H4 (cell line): Measurements from ENCODE around the gene LMF1. TPM values are rescaled to one million over a fixed set of nuclear protein-coding genes. Genes with fewer than 3 reads are reported as not detected.
A peak's percentile ranks its signal among the peaks of the same experiment; 100 is the strongest.

ENCODE experiments used
- DNase-seq: peaks from one replicate; pipeline ENCODE4 v3.0.0-alpha.2; 2015; ENCODE audit warnings: low spot score
- total RNA-seq: library from RNA; depleted of rRNA; stranded (reverse); fragments of >200 nt; shearing (Covaris generic); gene quantifications from 2 replicates; pipeline ENCODE4 v1.2.3, GENCODE V29; 2014

LMF1 gene
- total RNA-seq, 1 experiment from 2014 or later: 31.1 TPM

- no peak for DNase-seq
Measured at GRCh38 chr16:929227-930073, 41.3 kb downstream of the LMF1 start.

DNA sequence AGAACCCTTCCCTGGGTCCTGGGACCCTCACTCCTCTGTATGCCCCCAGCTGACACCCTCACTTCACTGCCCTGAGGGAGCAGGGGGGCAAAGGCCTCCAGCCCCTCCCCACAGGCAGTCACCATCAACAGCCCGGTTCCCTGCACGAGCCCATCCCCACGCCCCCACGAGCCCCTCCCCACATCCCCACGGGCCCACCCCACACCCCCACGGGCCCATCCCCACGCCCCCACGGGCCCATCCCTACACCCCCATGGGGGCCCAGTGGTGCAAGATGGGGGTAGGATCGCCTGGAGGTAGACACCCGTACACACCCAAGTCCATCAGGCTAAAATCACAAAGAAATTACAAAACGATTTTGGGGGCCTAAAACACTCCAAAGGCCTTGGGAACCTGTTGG lies 42.3 kb downstream of the LMF1 start:
- DNase-seq: no peak

- DNase-seq: no peak
Measured at GRCh38 chr16:927931-928330, 42.9 kb downstream of the LMF1 start.

DNA sequence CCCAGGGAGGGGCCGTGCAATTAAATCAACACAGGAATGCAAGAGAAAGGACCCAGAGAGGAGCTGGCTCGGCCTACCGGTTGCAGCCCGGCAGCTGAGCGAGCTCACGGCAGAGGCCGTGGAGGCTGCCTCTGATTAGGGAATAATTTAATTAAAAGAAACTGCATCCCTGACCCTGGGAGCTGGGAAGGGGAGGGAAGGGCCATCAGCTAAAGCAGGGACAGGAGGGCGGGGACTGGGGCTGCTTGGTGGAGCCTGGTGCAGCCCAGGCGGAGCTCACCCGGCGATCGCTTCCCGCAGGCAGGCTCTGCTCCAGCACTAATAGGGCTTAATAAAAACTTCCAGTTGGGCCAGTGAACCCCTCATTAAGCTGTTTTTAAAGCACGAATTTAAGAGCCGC lies 43.4 kb downstream of the LMF1 start:
- DNase-seq: no peak

GRCh38 chr16:926715-927114 lies 44.1 kb downstream of the LMF1 start:
- no peak for DNase-seq

GRCh38 chr16:924806-925205 lies 46.0 kb downstream of the LMF1 start:
- DNase-seq: no peak

DNA sequence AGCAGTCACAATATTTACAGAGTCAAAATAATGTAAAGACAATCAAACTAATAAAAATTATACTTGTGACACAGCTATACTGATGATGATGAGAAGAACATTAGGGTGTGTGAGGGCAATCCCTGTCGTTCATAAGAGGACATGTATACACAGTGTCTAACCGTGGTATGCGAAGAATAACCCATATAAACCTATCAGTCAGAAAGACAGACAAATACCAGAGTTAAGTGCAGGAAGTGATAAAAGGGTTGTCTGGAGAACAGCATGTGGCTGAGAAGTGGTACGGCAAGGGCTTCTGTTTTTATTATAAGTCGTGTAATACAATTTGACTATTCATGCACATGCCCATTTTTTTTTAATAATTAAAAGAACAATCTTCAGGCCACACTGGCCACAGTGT lies 46.7 kb downstream of the LMF1 start:
- no peak for DNase-seq

GRCh38 chr16:923184-923583 lies 47.6 kb downstream of the LMF1 start:
- DNase-seq: no peak

GRCh38 chr16:922051-922450 lies 48.7 kb downstream of the LMF1 start:
- no peak for DNase-seq

DNA sequence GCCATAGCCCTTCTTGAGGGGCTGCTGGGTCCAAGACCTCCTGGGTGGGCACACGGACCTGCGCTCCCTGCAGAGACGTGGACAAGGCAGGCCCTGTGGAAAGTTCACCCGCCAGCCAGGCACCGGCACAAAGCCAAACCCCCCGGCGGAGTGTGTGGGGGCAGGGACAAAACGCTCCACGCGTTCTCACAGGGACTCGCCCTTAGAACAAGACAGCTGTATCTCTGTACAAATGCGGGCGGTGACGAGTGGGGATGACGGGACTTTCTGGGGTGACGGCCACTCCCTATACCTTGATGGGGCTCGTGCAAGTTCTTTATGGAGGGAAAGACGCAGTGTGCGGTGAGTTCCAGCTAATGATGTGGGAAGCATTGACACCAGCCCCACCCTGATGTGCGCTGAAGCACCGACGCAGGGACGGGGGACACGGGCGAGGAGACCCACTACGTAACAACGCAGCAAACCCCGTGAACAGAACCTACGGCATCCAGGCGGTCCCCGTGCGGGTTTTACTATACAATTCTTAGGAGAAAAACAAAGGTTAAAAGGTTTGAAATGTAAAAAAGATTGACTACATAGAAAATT lies 49.4 kb downstream of the LMF1 start:
- DNase-seq: no peak

DNA sequence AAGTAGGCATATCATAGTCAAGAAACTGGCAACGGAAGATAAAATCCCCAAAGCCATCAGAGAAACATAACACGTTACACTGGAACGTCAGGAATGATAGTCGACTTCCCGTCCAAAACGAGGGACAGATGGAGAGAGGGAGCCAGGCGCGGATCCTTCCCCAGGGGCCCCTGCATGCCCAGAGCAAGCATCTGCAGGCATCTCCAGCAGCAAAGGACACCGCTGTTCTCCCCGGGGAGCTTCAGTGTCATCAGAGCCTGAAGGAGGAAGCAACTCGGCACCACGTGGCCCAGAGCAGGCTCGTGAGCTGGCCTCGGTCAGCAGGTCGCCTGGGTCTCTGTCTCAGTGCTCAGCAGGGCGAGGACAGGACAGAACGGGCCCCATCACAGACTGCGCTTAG lies 50.1 kb downstream of the LMF1 start:
- DNase-seq: no peak

DNA sequence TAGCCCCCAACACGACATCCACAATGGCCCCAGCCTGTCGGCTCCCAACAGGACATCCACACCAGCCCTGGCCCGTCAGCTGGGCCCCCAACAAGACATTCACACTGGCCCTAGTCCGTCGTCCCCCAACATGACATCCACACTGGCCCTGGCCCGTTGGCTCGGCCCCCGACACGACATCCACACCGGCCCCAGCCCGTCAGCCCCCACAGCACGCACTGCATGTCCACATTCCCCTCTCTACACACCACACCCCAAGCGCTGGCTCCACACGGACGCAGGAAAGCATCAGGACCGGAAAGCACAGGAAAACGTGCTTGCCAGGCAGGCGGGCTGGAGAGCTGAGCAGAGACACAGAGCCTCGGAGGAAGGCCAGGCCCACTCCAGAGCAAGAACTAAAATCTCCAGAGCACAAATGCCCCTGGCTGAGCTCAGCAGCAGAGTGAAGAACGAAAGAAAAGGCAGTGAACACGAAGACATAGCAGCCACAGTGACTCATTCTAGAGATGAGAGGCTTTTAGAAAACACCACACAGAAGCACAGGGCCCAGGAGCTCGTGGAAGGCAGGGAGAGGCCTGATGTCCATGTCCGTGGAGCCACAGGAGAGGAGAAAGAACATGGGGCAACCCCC lies 50.6 kb downstream of the LMF1 start:
- no peak for DNase-seq

GRCh38 chr16:919658-920050 lies 51.1 kb downstream of the LMF1 start:
- DNase-seq: no peak

DNA sequence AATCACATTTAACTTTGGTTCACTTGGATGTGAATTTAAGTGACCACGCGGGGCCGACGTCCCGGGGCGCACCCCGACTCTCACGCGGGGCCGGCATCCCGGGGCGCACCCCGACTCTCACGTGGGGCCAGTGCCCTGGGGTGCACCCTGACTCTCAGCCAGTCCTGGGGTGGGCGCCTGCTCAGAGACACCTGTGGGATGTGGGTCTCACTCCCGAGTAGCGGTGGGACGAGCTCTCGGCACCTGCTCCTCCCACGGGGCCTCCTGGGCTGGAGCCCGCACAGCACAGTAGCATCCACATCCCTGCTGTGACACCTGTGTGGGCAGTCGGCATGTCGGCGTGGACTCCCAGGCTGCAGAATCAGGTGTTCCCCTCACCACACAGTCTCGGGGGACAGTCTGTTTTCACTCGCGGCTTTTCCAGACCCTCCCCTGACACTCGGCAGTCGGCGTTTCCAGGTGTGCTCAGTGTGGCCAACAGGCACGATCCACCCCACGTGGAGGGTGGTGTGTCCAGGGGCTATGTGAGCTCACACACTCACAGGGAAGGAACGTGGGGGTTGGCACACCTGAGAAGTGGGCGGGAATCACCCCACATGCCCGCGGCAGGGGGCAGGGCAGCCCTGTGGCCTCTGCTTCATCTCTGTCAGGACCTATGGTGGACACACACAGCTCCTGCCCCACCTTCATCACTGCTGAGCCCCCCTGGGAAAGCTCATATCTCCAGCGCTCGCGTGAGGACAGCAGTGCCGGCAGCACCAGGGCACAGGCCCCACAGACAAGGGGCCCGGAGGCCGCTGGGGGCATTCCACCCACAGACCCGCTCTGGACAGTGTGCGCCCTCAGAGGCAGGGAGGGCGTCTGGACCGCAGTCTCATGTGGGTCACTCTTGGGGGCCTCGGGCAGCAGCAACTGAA lies 51.8 kb downstream of the LMF1 start:
- no peak for DNase-seq

GRCh38 chr16:918068-918467 lies 52.7 kb downstream of the LMF1 start:
- DNase-seq: no peak

- DNase-seq: no peak
Measured at GRCh38 chr16:917591-918061, 53.2 kb downstream of the LMF1 start.

DNA sequence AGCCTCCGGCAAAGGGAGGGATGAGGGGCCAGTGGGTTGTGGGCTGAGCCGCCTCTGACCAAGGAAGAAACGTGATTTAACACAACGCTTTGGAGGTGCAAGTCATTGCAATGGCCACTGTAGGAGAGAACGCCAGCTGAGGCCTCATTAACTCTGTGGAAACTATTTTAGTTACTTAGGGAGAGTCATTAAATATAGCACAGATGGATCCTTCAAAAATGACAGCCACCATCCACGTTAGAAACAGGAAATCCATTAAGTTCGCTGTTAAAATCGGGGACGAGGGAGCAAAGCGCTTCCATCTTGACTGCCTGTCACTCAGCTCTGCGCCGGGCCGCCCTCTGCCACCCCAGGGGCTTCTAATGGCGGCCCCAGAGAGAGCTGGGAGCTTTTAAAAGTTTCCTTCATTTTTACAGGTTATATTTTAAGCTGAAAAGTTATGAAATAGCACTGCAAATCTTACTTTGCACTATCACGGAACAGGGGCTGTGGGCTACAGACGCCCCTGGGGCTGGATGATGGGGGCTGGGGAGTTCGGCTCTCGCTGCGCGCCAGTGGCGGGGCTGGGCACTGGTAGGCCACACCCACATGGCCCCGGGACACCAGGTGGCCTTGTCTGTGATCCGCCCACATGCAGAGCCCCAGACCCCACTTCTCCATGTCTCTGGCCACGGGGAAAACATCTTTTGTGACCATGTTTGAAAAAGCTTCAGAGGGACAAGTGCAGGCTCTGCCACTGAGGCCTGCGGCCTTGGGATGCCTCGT lies 54.6 kb downstream of the LMF1 start:
- no peak for DNase-seq

GRCh38 chr16:915546-915945 lies 55.2 kb downstream of the LMF1 start:
- no peak for DNase-seq

DNA sequence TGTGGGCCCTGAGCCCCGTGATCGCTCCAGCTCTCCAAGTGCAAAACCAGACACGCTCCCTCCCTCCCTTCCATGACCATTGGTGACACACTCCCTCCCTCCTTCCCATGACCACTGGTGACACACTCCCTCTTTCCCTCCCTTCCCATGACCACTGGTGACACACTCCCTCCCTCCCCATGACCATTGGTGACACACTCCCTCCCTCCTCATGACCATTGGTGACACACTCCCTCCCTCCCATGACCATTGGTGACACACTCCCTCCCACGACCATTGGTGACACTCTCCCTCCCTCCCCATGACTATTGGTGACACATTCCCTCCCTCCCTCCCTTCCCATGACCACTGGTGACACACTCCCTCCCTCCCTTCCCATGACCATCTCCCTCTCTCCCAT lies 56.3 kb downstream of the LMF1 start:
- DNase-seq: peak; percentile 39

GRCh38 chr16:913817-914439 lies 56.9 kb downstream of the LMF1 start:
- DNase-seq: no peak
